ENCODE data around the gene RRP12.

GRCh38 chr10:97380516-97380915 is 20.6 kb downstream of the RRP12 start:
- TF ChIP-seq CTCF (conservative IDR thresholded peaks at IDR 0.05; ENCODE audit: low read depth, low read length) (no peak), EZH2 (IDR thresholded peaks at IDR 0.05; ENCODE audit: borderline replicate concordance, low read depth, low read length, poor library complexity, severe bottlenecking) (no peak)
